A375 (cell line): ENCODE measurements around the gene CENPF. TPM values are rescaled to one million over a fixed set of nuclear protein-coding genes. Genes with fewer than 3 reads are reported as not detected.

Source experiments
- total RNA-seq: library from RNA; depleted of rRNA; stranded (reverse); fragments of >200 nt; shearing (Covaris generic); gene quantifications from 2 replicates; pipeline ENCODE4 v1.2.3, GENCODE V29; 2014; rRNA removed

The CENPF gene, protein sequence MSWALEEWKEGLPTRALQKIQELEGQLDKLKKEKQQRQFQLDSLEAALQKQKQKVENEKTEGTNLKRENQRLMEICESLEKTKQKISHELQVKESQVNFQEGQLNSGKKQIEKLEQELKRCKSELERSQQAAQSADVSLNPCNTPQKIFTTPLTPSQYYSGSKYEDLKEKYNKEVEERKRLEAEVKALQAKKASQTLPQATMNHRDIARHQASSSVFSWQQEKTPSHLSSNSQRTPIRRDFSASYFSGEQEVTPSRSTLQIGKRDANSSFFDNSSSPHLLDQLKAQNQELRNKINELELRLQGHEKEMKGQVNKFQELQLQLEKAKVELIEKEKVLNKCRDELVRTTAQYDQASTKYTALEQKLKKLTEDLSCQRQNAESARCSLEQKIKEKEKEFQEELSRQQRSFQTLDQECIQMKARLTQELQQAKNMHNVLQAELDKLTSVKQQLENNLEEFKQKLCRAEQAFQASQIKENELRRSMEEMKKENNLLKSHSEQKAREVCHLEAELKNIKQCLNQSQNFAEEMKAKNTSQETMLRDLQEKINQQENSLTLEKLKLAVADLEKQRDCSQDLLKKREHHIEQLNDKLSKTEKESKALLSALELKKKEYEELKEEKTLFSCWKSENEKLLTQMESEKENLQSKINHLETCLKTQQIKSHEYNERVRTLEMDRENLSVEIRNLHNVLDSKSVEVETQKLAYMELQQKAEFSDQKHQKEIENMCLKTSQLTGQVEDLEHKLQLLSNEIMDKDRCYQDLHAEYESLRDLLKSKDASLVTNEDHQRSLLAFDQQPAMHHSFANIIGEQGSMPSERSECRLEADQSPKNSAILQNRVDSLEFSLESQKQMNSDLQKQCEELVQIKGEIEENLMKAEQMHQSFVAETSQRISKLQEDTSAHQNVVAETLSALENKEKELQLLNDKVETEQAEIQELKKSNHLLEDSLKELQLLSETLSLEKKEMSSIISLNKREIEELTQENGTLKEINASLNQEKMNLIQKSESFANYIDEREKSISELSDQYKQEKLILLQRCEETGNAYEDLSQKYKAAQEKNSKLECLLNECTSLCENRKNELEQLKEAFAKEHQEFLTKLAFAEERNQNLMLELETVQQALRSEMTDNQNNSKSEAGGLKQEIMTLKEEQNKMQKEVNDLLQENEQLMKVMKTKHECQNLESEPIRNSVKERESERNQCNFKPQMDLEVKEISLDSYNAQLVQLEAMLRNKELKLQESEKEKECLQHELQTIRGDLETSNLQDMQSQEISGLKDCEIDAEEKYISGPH (N-terminal part only)
- total RNA-seq = 131 and 172 TPM in 2 replicates

DNA sequence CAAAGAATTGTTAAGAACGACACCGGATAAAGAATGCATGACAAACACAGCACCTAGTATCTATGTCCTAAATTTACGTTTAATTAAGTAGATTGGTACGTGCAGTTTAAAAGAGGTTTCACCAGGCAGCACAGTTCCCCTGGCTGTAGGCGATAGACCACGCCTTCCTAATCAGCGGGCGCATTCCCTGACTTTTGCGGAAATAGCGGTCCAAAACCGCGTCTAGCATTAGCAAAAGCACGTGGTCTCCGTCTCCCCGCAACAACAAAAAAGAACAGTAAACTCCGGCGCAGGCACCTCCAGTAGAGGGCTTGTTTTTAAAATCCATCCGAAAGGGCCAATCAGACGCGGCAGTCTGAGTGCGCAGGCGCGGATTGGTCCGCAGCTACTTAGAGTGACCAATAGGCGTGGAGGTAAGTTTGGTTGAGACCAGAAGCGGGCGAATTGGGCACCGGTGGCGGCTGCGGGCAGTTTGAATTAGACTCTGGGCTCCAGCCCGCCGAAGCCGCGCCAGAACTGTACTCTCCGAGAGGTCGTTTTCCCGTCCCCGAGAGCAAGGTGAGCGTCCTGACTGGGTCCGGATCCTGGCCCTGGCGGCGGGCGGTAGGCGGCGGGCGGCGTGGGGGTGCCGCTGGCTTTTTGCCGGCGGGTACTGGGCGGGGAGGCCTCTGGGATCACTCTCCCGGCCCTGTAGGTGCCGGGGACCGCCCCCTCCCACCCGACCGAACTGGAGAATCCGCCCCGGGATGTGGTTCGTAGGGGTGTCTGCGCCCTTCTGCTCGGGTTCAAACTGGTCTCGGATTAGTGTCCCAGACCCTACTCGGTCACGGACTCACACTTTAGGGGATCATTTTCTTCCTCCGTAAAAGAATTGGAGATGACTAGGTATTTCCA is at the start of gene CENPF:
Gene CENPF (plus strand): TSS at position 432 of the 894 bp plus-strand sequence. CDS start 10,560 bp downstream, outside the sequence.

Other genes starting within 250 kb of the CENPF start
- 32.2 and 41.7 TPM in 2 replicates for gene PTPN14, start 51.6 kb upstream of the CENPF start, total RNA-seq